Nephron progenitor cell (in vitro differentiated cells): ENCODE measurements around the gene TEDC1.

Source experiments
- DNase-seq: peaks from one replicate; pipeline ENCODE4 v3.0.0; 2021
- H3K27ac Mint-ChIP-seq: 2 replicates; pipeline ENCODE4 v1.8.0; 2021; ENCODE audit warnings: mild to moderate bottlenecking, moderate library complexity, mixed read lengths
- H3K27me3 Mint-ChIP-seq: 2 replicates; pipeline ENCODE4 v1.8.0; 2021; ENCODE audit warnings: mild to moderate bottlenecking, low read depth, mixed read lengths; ENCODE audit not compliant: poor library complexity
- H3K36me3 Mint-ChIP-seq: 2 replicates; pipeline ENCODE4 v1.8.0; 2021; ENCODE audit warnings: low read depth, mixed read lengths
- H3K4me1 Mint-ChIP-seq: 2 replicates; pipeline ENCODE4 v1.8.0; 2021; ENCODE audit warnings: mixed read lengths
- H3K4me3 Mint-ChIP-seq: 2 replicates; pipeline ENCODE4 v1.8.0; 2021; ENCODE audit warnings: mild to moderate bottlenecking, moderate library complexity, mixed read lengths
- H3K9me3 Mint-ChIP-seq: 2 replicates; pipeline ENCODE4 v1.8.0; 2021; ENCODE audit warnings: mild to moderate bottlenecking, moderate library complexity, mixed read lengths
- CTCF ChIP-seq: fragments of 200-600 bp; sonication (generic); IDR thresholded peaks from 2 replicates; pipeline ENCODE4 v1.5.0; 2021; ENCODE audit warnings: antibody characterized with exemption

The TEDC1 gene

GRCh38 chr14:105490572-105491365 lies at the start of gene TEDC1:
TSS of gene TEDC1 (plus strand) at chr14:105491246. CDS start at chr14:105491376, 130 bp downstream.
- peak within 1 kb of the TSS; percentile 88 for H3K4me3 Mint-ChIP-seq
- peak; percentile 97 for DNase-seq
- H3K36me3 Mint-ChIP-seq, result no peaks in the 10 kb centered on the region
- no peaks in the 10 kb centered on the region for H3K9me3 Mint-ChIP-seq
- H3K27me3 Mint-ChIP-seq, result peaks cover 31% of the 10 kb centered on the region
- H3K4me1 Mint-ChIP-seq, result peaks cover 15% of the 10 kb centered on the region
- peak; percentile 44 for TF ChIP-seq CTCF
- peak within 1 kb of the TSS; percentile 75 for H3K27ac Mint-ChIP-seq

- no peak overlapping the region for H3K4me3 Mint-ChIP-seq
- no peak for TF ChIP-seq CTCF
- H3K4me1 Mint-ChIP-seq, result peaks cover 15% of the 10 kb centered on the region
- H3K27me3 Mint-ChIP-seq, result no peaks in the 10 kb centered on the region
- DNase-seq, result no peak
- H3K9me3 Mint-ChIP-seq, result no peaks in the 10 kb centered on the region
- peak overlapping the region; percentile 64 for H3K27ac Mint-ChIP-seq
- peaks cover 20% of the 10 kb centered on the region for H3K36me3 Mint-ChIP-seq
These were observed 48.9 kb upstream of the TEDC1 start for GRCh38 chr14:105442125-105442524.

- peaks cover 15% of the 10 kb centered on the region for H3K4me1 Mint-ChIP-seq
- peaks cover 20% of the 10 kb centered on the region for H3K36me3 Mint-ChIP-seq
- DNase-seq, result no peak
- H3K27ac Mint-ChIP-seq, result peak overlapping the region; percentile 64
- no peak for TF ChIP-seq CTCF
- no peaks in the 10 kb centered on the region for H3K9me3 Mint-ChIP-seq
- H3K27me3 Mint-ChIP-seq, result no peaks in the 10 kb centered on the region
- no peak overlapping the region for H3K4me3 Mint-ChIP-seq
These were observed 48.2 kb upstream of the TEDC1 start for GRCh38 chr14:105442834-105443233.

- no peak for TF ChIP-seq CTCF
- Mint-ChIP-seq H3K27ac (no peak overlapping the region), H3K27me3 (no peaks in the 10 kb centered on the region), H3K4me3 (no peak overlapping the region), H3K9me3 (no peaks in the 10 kb centered on the region), H3K4me1 (peaks cover 15% of the 10 kb centered on the region), H3K36me3 (peaks cover 20% of the 10 kb centered on the region)
- no peak for DNase-seq
These were observed 46.2 kb upstream of the TEDC1 start for GRCh38 chr14:105444859-105445258.

GRCh38 chr14:105445290-105445689 lies 45.8 kb upstream of the TEDC1 start:
- H3K4me3 Mint-ChIP-seq, result no peak overlapping the region
- no peak for DNase-seq
- H3K9me3 Mint-ChIP-seq, result no peaks in the 10 kb centered on the region
- H3K36me3 Mint-ChIP-seq, result peaks cover 20% of the 10 kb centered on the region
- no peak for TF ChIP-seq CTCF
- peak overlapping the region; percentile 79 for H3K27ac Mint-ChIP-seq
- H3K4me1 Mint-ChIP-seq, result peaks cover 15% of the 10 kb centered on the region
- H3K27me3 Mint-ChIP-seq, result no peaks in the 10 kb centered on the region
